Activated T-cell treated with anti-CD3 and anti-CD28 coated beads for 24 hours (primary cell): ENCODE results near the gene CCDC152.
"Not testable (repeated sequence)": the region's sequence is repeated elsewhere in the genome, so short reads cannot be mapped to it uniquely, and the experiment has no call there.

Experiments
- DNase-seq: peaks from one replicate; pipeline ENCODE4 v3.0.0-alpha.2; 2020; ENCODE audit warnings: low read depth

Gene CCDC152, protein sequence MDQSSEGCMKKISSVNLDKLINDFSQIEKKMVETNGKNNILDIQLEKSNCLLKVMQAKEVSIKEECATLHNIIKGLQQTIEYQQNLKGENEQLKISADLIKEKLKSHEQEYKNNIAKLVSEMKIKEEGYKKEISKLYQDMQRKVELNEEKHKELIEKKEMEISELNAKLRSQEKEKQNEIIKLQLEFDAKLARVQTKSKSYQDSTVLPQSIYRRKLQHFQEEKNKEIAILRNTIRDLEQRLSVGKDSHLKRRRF

DNA sequence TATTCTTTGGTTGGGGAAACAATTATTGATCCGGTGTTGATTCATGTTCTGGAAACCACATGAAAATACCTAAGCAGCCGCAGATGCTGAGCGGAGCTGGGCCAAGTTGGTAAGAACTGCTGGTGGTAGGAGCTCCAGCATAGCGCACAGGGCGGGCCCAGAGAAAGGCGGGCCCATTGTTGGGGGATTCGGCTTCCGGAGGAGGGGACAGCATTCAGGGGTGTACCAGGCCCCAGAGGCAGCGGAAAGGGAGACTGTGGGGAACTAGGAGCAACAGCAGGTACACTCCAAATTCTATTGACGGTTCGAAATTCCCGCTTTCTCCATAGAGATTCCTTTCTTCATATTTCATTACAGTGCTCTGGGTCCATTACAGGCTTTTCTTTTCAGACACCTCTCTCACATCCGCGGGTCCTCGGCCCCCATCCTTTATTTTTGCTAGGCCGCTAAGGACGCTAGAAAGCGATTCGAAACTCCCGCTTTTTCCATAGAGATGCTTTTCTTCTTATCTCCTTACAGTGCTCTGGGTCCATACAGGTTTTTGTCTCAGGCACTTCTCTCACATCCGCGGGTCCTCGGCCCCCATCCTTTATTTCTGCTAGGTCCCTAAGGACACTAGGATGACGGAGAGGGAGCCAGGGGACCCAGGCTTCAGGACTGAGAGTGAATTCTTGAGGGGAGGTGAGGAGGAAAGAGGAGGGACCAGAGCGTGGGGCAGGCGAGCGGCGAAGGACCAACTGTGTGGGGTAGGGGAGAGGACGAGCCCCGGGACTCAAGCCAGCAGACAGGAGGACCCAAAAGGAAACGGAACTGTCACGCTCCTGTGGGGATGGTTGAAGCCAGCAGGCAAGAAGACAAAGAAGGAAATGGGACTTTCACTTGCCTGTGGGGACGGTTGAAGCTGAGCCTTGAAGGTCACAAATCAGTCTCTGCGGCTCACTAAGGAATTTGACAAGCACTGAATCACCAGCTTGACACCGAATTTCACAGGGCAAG lies at the start of gene CCDC152:
Gene CCDC152, plus strand, starts transcription at position 213 of the 996 bp plus-strand sequence. CDS start 2,304 bp downstream, outside the sequence.
- DNase-seq, result peak; percentile 52

- no peak for DNase-seq
Observed at GRCh38 chr5:42715785-42716184, 40.8 kb upstream of the CCDC152 start.

DNA sequence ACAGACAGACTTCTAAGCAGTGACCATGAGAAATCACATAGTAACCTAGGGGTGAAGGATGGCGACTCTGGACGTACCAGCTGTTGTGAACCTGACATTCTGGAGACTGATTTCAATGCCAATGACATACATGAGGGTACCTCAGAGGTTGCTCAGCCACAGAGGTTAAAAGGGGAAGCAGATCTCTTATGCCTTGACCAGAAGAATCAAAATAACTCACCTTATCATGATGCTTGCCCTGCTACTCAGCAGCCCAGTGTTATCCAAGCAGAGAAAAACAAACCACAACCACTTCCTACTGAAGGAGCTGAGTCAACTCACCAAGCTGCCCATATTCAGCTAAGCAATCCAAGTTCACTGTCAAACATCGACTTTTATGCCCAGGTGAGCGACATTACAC lies 38.0 kb upstream of the CCDC152 start:
- no peak for DNase-seq

DNA sequence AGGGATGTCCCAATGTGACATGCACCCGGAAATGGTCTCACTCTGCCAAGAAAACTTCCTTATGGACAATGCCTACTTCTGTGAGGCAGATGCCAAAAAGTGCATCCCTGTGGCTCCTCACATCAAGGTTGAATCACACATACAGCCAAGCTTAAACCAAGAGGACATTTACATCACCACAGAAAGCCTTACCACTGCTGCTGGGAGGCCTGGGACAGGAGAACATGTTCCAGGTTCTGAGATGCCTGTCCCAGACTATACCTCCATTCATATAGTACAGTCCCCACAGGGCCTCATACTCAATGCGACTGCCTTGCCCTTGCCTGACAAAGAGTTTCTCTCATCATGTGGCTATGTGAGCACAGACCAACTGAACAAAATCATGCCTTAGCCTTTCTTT lies 37.6 kb upstream of the CCDC152 start:
- no peak for DNase-seq

DNA sequence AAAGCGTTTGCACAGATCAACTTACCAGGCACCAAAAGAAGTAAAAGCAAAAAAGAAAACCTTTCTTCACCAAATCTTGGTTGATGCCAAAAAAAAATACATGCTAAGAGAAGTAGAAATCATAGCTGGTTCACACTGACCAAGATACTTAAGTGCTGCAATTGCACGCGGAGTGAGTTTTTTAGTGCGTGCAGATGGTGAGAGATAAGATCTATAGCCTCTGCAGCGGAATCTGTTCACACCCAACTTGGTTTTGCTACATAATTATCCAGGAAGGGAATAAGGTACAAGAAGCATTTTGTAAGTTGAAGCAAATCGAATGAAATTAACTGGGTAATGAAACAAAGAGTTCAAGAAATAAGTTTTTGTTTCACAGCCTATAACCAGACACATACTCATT lies 36.4 kb upstream of the CCDC152 start:
- DNase-seq, result no peak

DNA sequence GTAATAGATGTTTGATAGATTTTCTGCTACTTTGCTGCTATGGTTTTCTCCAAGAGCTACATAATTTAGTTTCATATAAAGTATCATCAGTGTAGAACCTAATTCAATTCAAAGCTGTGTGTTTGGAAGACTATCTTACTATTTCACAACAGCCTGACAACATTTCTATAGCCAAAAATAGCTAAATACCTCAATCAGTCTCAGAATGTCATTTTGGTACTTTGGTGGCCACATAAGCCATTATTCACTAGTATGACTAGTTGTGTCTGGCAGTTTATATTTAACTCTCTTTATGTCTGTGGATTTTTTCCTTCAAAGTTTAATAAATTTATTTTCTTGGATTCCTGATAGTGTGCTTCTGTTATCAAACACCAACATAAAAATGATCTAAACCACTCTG lies 35.1 kb upstream of the CCDC152 start:
- DNase-seq, result no peak

- not testable (repeated sequence) for DNase-seq
Observed at GRCh38 chr5:42734531-42735058, 22.0 kb upstream of the CCDC152 start.

DNA sequence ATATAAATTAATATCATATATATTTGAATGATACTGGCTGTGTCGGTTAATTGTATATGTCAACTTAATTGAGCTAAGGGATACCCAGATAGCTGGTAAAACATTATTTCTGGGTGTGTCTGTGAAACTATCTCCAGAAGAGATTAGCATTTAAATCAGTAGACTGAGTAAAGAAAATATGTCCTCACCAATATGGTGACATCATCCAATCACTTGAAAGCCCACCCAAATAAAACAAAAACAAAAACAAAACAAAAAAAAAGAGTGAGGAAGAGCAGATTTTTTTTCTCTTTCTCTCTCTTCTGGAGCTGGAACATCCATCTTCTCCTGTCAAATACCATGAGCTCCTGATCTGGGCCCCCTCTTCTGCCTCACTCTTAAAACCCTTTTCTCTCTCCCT lies 15.7 kb upstream of the CCDC152 start:
- no peak for DNase-seq

DNA sequence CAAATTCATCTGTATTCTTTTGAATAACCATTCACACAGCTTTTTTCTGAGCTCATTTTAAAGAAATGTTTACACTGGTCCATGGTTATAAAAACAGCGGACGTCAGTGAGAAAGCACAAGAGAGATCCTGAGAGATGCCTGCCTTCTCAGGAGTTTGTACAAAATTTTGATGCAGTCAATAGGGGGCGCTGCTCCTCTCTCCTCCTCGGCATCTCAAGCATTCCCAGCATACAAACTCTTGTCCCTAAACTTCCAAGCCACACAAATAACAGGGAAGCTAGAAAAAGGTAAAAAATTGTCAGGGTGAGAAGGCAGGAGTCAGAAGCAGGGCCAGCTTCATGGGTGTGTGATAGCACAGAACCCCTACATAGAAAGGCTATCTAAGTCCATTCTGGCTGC lies 11.2 kb upstream of the CCDC152 start:
- DNase-seq, result no peak

DNA sequence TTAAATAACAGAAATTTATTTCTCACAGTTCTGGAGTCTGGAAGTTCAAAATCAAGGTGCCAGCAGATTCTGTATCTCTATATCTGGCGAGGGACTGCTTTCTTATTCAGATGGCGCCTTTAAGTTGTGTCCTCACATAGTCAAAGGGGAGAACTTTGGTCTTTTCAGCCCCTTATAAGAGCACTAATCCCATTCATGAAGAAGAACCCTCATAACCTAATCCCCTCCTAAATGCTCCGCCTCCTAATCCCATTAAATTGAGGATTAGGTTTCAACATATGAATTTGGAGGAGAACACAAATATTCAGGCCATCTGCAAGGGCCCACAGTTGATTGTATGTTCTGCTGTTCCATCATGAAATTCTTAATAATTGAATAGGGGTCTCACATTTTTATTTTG lies 10.8 kb upstream of the CCDC152 start:
- no peak for DNase-seq

- no peak for DNase-seq
Observed at GRCh38 chr5:42749020-42749419, 7.6 kb upstream of the CCDC152 start.

GRCh38 chr5:42750507-42750906 lies 6.1 kb upstream of the CCDC152 start:
- no peak for DNase-seq

DNA sequence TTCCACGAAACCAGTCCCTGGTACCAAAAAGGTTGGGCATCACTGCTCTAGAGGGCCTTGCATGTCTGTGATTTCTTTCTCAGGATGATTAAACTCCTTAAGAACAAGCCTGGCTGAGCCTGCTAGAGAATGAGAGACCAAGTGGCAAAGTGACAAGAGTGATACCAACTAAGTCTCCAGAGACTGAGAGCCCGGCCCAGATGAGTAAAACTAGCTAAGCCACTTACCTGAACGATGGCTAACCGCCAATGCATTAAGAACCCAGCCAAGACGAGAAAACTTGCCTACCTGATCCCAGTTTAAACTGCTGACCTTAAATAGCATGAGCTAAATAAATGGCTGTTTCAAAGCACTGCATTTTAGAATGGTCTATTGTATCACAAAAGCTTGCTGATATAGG lies 5.6 kb upstream of the CCDC152 start:
- no peak for DNase-seq

DNA sequence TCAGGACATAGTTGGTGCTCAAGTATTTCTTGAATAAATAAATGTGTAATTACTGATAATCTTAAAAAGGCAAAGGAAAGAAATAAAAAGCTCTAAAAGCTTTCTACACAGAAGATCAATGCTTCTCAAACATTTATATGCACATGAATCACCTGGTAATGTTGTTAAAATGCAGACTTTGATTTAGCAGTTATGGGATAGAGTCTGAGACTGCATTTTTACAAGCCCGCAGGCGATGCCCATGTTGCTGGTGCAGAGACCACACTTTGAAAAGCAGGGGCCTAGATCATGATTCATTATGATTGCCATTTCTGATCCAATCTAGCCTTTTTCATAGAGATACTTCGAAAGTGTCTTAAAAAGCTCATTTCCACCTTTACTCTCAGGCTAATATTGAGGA lies 3.5 kb upstream of the CCDC152 start:
- DNase-seq, result no peak

- no peak for DNase-seq
Observed at GRCh38 chr5:42759456-42759855, 2.8 kb downstream of the CCDC152 start.

- no peak for DNase-seq
Observed at GRCh38 chr5:42760426-42760825, 3.8 kb downstream of the CCDC152 start.

DNA sequence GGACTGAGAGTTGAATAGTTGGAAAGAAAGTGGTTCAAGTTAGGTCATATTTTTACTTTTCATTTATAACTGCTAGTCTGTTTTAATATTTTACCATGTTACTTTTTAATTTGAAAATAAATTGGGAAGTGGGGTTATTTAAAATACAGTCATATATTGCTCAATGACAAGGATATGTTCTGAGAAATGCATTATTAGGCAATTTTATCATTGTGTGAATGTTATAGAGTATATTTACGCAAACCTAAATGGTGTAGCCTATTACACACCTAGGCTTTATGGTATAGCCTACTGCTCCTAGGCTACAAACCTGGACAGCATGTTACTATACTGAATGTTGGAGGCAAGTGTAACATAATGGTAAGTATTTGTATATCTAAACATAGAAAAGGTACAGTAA lies 5.2 kb downstream of the CCDC152 start:
- DNase-seq, result no peak

DNA sequence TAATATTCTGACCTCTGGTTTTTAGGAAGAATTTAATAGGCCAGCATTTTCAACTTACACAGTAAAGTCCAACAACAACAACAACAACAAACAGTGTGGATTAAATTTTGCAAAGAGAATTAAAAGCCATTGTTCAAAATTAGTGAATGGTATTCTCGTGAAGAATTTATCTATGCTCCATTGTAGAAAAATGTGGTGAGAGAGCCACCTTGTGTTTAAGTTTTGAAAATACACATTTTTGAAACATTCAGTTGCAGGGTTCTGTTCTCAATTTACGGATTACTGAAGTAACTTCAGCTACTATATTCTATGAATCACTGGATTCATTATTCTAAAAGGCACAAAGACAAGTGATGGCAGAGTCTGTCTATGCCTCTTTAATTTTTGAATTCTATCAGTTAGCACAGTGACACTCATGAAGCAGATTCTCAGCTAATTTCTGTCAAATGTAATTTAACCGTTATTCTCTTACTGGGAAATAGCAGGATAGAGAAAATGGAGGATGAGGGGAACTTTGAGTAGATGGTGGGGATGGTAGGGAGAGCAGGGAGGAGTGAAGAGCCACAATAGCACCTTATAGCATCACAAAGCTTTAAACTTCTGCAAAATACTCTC lies 11.0 kb downstream of the CCDC152 start:
- no peak for DNase-seq

DNA sequence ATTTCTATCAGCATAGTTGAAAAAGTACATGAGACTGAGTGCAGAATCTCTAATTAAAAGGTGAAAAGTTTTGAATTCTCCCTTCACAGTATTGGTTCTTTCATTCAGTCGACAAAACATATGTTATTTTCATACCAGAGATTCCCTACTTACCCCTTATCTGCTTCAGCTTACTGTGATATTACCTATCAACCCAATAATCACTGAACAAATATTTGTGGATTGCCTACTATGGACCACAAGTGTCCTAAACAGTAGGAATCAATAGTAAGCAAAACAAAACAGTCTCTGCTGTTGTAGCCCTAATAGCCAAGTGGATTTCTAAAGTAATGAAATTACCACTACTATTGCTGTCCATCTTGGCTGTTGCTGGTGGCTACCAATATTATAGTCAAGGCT lies 11.5 kb downstream of the CCDC152 start:
- DNase-seq, result no peak

DNA sequence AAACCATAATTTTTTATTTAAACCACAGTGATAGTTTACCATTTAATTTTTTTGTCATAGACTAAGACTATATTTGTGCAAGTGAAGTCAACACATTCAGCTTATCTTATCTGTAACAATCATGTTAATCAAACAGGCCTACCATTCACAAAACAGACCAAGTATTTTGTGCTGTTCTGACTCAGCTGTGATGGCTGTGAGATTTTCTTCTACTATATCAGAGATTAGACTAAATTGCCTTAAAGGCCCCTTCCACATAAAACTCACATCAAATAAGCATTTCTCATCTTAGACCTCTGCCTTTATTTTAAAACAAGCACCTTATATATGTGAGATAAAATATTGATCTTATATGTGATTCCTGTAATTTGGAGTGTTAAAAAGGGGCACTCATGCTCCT lies 13.4 kb downstream of the CCDC152 start:
- DNase-seq, result no peak

DNA sequence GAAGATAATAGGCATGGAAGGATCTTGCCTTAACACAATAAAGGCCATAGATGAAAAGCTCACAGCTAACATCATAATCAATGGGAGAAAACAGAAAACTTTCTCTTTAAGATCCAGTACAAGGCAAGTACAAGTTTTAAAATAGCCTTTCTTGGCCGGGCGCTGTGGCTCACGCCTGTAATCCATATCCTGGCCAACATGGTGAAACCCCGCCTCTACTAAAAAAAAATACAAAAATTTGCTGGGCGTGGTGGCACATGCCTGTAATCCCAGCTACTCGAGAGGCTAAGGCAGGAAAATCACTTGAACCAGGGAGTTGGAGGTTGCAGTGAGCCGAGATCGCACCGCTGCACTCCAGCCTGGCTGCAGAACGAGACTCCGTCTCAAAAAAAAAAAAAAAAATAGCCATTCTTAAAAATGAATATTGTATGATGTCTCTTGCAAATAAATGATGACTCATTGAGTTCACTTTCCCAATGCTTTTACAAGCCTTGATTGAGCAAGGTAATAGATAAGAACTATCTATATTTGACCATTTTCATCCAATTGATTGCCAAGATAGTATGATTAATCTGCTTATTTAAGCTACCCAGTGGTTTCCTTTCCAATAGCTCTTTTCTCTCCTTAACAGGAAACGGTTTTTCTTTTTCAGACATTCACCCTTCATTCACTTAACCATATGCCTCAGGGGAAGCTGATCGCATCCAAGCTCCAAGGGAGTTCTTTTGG lies 15.8 kb downstream of the CCDC152 start:
- DNase-seq, result no peak

GRCh38 chr5:42779083-42779482 lies 22.5 kb downstream of the CCDC152 start:
- no peak for DNase-seq
